Ishikawa (cell line): Measurements from ENCODE around the gene USP12.

Experiments used
- CEBPB ChIP-seq: IDR thresholded peaks from 2 replicates; pipeline ENCODE4 v1.6.1; 2012
- CREB1 ChIP-seq: IDR thresholded peaks from 2 replicates; pipeline ENCODE4 v1.6.1; 2012; ENCODE audit warnings: low read depth
- EGR1 ChIP-seq: IDR thresholded peaks from 2 replicates; pipeline ENCODE4 v1.6.1; 2012
- EP300 ChIP-seq: IDR thresholded peaks from 2 replicates; pipeline ENCODE4 v1.6.1; 2012; ENCODE audit warnings: borderline replicate concordance
- FOXM1 ChIP-seq: IDR thresholded peaks from 2 replicates; pipeline ENCODE4 v1.6.1; 2012; ENCODE audit warnings: low read depth, borderline replicate concordance
- MAX ChIP-seq: IDR thresholded peaks from 2 replicates; pipeline ENCODE4 v1.6.1; 2012
- NFIC ChIP-seq: IDR thresholded peaks from 2 replicates; pipeline ENCODE4 v1.6.1; 2012
- RAD21 ChIP-seq: IDR thresholded peaks from 2 replicates; pipeline ENCODE4 v1.6.1; 2012; ENCODE audit warnings: low read depth
- TAF1 ChIP-seq: IDR thresholded peaks from 2 replicates; pipeline ENCODE4 v1.6.1; 2012; ENCODE audit warnings: low read depth, mild to moderate bottlenecking
- TCF12 ChIP-seq: IDR thresholded peaks from 2 replicates; pipeline ENCODE4 v1.6.1; 2012; ENCODE audit warnings: low read depth
- TEAD4 ChIP-seq: IDR thresholded peaks from 2 replicates; pipeline ENCODE4 v1.6.1; 2012
- YY1 ChIP-seq: IDR thresholded peaks from 2 replicates; pipeline ENCODE4 v1.6.1; 2012; ENCODE audit warnings: low read depth
- ZBTB7A ChIP-seq: IDR thresholded peaks from 2 replicates; pipeline ENCODE4 v1.6.1; 2012; ENCODE audit warnings: low read depth
- TF ChIP-seq, protein P1 (sequence below): IDR thresholded peaks from 2 replicates; pipeline ENCODE4 v1.6.1; 2012; ENCODE audit warnings: low read depth, mild to moderate bottlenecking
- TF ChIP-seq, protein P2 (sequence below): IDR thresholded peaks from 2 replicates; pipeline ENCODE4 v1.6.1; 2012

USP12 gene

GRCh38 chr13:27124571-27124970, 47.0 kb downstream of the USP12 start:
- no peak for TF ChIP-seq RAD21
- TF ChIP-seq EGR1: no peak
- TF ChIP-seq TEAD4: no peak
- TF ChIP-seq TCF12: no peak
- no peak for TF ChIP-seq EP300
- TF ChIP-seq CREB1: no peak
- TF ChIP-seq FOXM1: no peak
- TF ChIP-seq, protein P1, sequence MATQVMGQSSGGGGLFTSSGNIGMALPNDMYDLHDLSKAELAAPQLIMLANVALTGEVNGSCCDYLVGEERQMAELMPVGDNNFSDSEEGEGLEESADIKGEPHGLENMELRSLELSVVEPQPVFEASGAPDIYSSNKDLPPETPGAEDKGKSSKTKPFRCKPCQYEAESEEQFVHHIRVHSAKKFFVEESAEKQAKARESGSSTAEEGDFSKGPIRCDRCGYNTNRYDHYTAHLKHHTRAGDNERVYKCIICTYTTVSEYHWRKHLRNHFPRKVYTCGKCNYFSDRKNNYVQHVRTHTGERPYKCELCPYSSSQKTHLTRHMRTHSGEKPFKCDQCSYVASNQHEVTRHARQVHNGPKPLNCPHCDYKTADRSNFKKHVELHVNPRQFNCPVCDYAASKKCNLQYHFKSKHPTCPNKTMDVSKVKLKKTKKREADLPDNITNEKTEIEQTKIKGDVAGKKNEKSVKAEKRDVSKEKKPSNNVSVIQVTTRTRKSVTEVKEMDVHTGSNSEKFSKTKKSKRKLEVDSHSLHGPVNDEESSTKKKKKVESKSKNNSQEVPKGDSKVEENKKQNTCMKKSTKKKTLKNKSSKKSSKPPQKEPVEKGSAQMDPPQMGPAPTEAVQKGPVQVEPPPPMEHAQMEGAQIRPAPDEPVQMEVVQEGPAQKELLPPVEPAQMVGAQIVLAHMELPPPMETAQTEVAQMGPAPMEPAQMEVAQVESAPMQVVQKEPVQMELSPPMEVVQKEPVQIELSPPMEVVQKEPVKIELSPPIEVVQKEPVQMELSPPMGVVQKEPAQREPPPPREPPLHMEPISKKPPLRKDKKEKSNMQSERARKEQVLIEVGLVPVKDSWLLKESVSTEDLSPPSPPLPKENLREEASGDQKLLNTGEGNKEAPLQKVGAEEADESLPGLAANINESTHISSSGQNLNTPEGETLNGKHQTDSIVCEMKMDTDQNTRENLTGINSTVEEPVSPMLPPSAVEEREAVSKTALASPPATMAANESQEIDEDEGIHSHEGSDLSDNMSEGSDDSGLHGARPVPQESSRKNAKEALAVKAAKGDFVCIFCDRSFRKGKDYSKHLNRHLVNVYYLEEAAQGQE: no peak
- TF ChIP-seq MAX: no peak
- TF ChIP-seq, protein P2, sequence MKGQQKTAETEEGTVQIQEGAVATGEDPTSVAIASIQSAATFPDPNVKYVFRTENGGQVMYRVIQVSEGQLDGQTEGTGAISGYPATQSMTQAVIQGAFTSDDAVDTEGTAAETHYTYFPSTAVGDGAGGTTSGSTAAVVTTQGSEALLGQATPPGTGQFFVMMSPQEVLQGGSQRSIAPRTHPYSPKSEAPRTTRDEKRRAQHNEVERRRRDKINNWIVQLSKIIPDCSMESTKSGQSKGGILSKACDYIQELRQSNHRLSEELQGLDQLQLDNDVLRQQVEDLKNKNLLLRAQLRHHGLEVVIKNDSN: no peak
- no peak for TF ChIP-seq TAF1
- TF ChIP-seq YY1: no peak
- no peak for TF ChIP-seq NFIC

DNA sequence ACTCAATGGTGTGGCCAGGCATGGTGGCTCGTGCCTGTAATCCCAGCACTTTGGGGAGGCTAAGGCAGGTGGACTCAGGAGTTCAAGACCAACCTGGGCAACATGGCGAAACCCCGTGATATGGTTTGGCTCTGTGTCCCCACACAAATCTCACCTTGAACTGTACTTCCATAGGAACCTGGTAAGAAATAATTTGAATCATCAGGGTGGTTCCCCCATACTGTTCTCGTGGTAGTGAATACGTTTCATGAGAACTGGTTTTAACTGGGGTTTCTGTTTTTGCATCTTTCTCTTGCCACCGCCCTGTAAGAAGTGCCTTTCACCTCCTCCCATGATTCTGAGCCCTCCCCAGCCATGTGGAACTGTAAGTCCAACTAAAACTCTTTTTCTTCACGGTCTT, 49.6 kb downstream of the USP12 start:
- TF ChIP-seq TCF12 (no peak), YY1 (no peak), TEAD4 (no peak), ZBTB7A (no peak), EP300 (no peak)
- TF ChIP-seq, protein P1: no peak
- TF ChIP-seq, protein P2: no peak

- no peak for TF ChIP-seq CREB1
- TF ChIP-seq EGR1: no peak
- no peak for TF ChIP-seq EP300
- TF ChIP-seq MAX: no peak
- TF ChIP-seq, protein P1: no peak
- TF ChIP-seq YY1: no peak
- TF ChIP-seq TAF1: no peak
- TF ChIP-seq ZBTB7A: no peak
- no peak for TF ChIP-seq TCF12
- TF ChIP-seq CEBPB: no peak
- TF ChIP-seq RAD21: no peak
- TF ChIP-seq, protein P2: no peak
- no peak for TF ChIP-seq TEAD4
- no peak for TF ChIP-seq FOXM1
- TF ChIP-seq NFIC: no peak
Observed at GRCh38 chr13:27120811-27121210, 50.8 kb downstream of the USP12 start.

GRCh38 chr13:27120011-27120410, 51.6 kb downstream of the USP12 start:
- TF ChIP-seq CREB1 (no peak), MAX (no peak), CEBPB (no peak), NFIC (no peak), TCF12 (no peak), EGR1 (no peak), RAD21 (no peak), YY1 (no peak), FOXM1 (no peak), TAF1 (no peak)
- TF ChIP-seq, protein P2: no peak
